GM13977 (cell line): ENCODE measurements around the gene CAMTA1.

Source experiments
- DNase-seq: peaks from one replicate; pipeline ENCODE4 v3.0.0; 2012; ENCODE audit warnings: low spot score
- CTCF ChIP-seq: IDR thresholded peaks from 2 replicates; pipeline ENCODE4 v1.5.1; 2012; ENCODE audit warnings: mild to moderate bottlenecking, control low read depth; ENCODE audit not compliant: insufficient read depth; ENCODE audit errors: extremely low read depth, missing control alignments
- in situ Hi-C: fragments of 300-500 bp; cut with MboI; formaldehyde crosslinking; loops from one replicate; pipeline ENCODE4 v1.12.0; 2022; ENCODE audit warnings: low sequenced_read_pairs, low pct_unique_long_range_greater_than_20kb, mixed read lengths, inconsistent platforms; ENCODE audit not compliant: unreplicated experiment

CAMTA1 gene

GRCh38 chr1:6796095-6796494, 10.8 kb downstream of the CAMTA1 start:
- in situ Hi-C loops = no loop called here
- no peak for DNase-seq
- TF ChIP-seq CTCF = no peak

GRCh38 chr1:6799499-6799898, 14.2 kb downstream of the CAMTA1 start:
- no peak for TF ChIP-seq CTCF
- DNase-seq = no peak
- in situ Hi-C loops = no loop called here

- DNase-seq = no peak
- in situ Hi-C loops = no loop called here
These were observed 15.5 kb downstream of the CAMTA1 start for GRCh38 chr1:6800745-6801144.

GRCh38 chr1:6801199-6801598, 15.9 kb downstream of the CAMTA1 start:
- in situ Hi-C loops = no loop called here
- DNase-seq = no peak
- TF ChIP-seq CTCF = no peak

More at GRCh38 chr1:6800745-6801144, 15.5 kb downstream of the CAMTA1 start:
- TF ChIP-seq CTCF = no peak

- no peak for TF ChIP-seq CTCF
- in situ Hi-C loops = no loop called here
- no peak for DNase-seq
These were observed 16.7 kb downstream of the CAMTA1 start for GRCh38 chr1:6801966-6802365.

GRCh38 chr1:6802454-6802853, 17.2 kb downstream of the CAMTA1 start:
- DNase-seq = no peak
- in situ Hi-C loops = no loop called here

More at GRCh38 chr1:6802454-6802853, 17.2 kb downstream of the CAMTA1 start:
- TF ChIP-seq CTCF = no peak
